HUES64 (cell line): ENCODE measurements around the gene GTPBP3.

Experiments
- H3K27ac ChIP-seq: 2 replicates; pipeline ENCODE4 v1.7.0; 2013; ENCODE audit warnings: low read depth, low read length, inconsistent platforms
- H3K27me3 ChIP-seq: 2 replicates; pipeline ENCODE4 v1.6.1; 2013; ENCODE audit warnings: mild to moderate bottlenecking, low read length; ENCODE audit not compliant: insufficient read depth
- H3K36me3 ChIP-seq: 2 replicates; pipeline ENCODE4 v1.6.1; 2013; ENCODE audit warnings: mild to moderate bottlenecking, low read length; ENCODE audit not compliant: insufficient read depth
- H3K4me1 ChIP-seq: 2 replicates; pipeline ENCODE4 v1.6.1; 2013; ENCODE audit warnings: mild to moderate bottlenecking, low read length, moderate library complexity; ENCODE audit not compliant: insufficient read depth
- H3K4me3 ChIP-seq: 2 replicates; pipeline ENCODE4 v1.5.1; 2013; ENCODE audit warnings: mild to moderate bottlenecking, low read length, moderate library complexity
- H3K9ac ChIP-seq: 2 replicates; pipeline ENCODE4 v1.6.1; 2013; ENCODE audit warnings: mild to moderate bottlenecking, low read depth, low read length
- H3K9me3 ChIP-seq: 2 replicates; pipeline ENCODE4 v1.6.1; 2013; ENCODE audit warnings: low read depth, low read length; ENCODE audit not compliant: insufficient read depth
- WGBS: fragments of 150-250, 120-280 bp; methylation state at CpG from one replicate; pipeline ENCODE4 v1.1.7; 2013; ENCODE audit warnings: missing lambda C conversion rate; 5-methylcytosine and 5-hydroxymethylcytosine counted together

Gene GTPBP3

GRCh38 chr19:17302391-17303166, 34.8 kb upstream of the GTPBP3 start:
- Histone ChIP-seq H3K4me1 (peaks cover 18% of the 10 kb centered on the region), H3K27me3 (no peaks in the 10 kb centered on the region), H3K27ac (peak overlapping the region; percentile 42; the same call in 1 of the 2 replicates), H3K4me3 (peak overlapping the region; percentile 62), H3K9ac (peak overlapping the region; percentile 59), H3K9me3 (no peaks in the 10 kb centered on the region), H3K36me3 (peaks cover 14% of the 10 kb centered on the region)
- 15% methylated on average over 29 of the region's 29 CpGs for WGBS

DNA sequence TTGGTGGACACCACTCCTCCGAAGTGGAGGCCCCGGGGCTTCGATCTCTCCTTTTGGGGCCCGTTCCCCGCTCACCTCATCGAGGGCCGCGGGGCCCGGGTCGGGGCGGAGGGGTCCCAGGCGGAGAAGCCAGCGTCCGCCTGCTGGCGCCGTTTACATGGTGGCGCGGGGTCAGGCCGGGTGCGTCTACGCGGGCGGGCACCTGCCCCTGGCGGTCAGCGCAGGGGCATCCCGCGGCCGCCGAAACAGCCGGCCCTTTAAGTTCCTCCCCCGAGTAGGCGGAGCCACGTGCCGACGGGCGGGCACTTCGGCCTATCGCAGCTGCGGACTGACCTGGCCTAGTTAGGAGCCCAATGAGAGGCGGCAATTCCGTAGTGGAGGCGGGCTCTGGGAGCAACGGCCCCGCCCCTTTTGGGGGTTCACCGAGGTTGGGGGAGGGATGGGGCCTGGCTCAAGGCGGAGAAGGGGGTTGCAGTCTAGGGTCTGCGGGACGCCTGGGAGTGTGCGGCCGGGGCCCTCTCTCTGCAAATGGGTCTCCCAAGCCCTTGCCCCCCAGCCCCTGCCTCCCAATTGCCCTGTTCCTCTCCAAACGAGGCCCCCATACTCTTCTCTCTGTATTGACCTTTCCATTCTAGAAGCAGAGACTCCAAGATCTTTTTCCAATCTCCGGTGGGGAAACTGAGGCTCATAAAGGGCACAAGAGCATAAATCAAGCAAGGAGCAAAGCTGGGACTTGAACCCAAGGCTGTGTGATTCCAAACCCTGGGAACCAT, 34.0 kb upstream of the GTPBP3 start, which contains the start of gene ABHD8:
ABHD8 (minus strand) TSS at position 259 of the 773 bp plus-strand sequence. CDS start 1,809 bp downstream, outside the sequence.
- Histone ChIP-seq H3K36me3 (peaks cover 9% of the 10 kb centered on the region), H3K27ac (peak within 1 kb of the TSS; percentile 42; the same call in 1 of the 2 replicates)
- 2% methylated on average over 52 of the region's 52 CpGs for WGBS

GRCh38 chr19:17303940-17304267, 33.4 kb upstream of the GTPBP3 start:
- Histone ChIP-seq H3K27ac (no peak overlapping the region), H3K4me1 (peaks cover 18% of the 10 kb centered on the region), H3K9ac (no peak overlapping the region), H3K36me3 (0 out of 2 replicates have a peak, but pooled peaks cover 6% of the 10 kb centered on the region), H3K4me3 (peak overlapping the region; percentile 29; the same call in 1 of the 2 replicates), H3K27me3 (no peaks in the 10 kb centered on the region), H3K9me3 (no peaks in the 10 kb centered on the region)
- 78% methylated on average over 12 of the region's 12 CpGs for WGBS

More for the DNA sequence above, 34.0 kb upstream of the GTPBP3 start, which contains the start of gene ABHD8:
- Histone ChIP-seq H3K9me3 (no peaks in the 10 kb centered on the region), H3K4me3 (peak within 1 kb of the TSS; percentile 62), H3K4me1 (peaks cover 18% of the 10 kb centered on the region), H3K27me3 (no peaks in the 10 kb centered on the region), H3K9ac (peak within 1 kb of the TSS; percentile 59)

GRCh38 chr19:17304386-17305215, 32.8 kb upstream of the GTPBP3 start:
- 84% methylated on average over 12 of the region's 12 CpGs for WGBS
- no peak overlapping the region for H3K9ac ChIP-seq
- no peaks in the 10 kb centered on the region for H3K9me3 ChIP-seq
- no peaks in the 10 kb centered on the region for H3K27me3 ChIP-seq
- peak overlapping the region; percentile 73; the same call in 1 of the 2 replicates for H3K4me3 ChIP-seq
- 0 out of 2 replicates have a peak, but pooled peaks cover 6% of the 10 kb centered on the region for H3K36me3 ChIP-seq
- H3K4me1 ChIP-seq, result peaks cover 18% of the 10 kb centered on the region
- no peak overlapping the region for H3K27ac ChIP-seq

DNA sequence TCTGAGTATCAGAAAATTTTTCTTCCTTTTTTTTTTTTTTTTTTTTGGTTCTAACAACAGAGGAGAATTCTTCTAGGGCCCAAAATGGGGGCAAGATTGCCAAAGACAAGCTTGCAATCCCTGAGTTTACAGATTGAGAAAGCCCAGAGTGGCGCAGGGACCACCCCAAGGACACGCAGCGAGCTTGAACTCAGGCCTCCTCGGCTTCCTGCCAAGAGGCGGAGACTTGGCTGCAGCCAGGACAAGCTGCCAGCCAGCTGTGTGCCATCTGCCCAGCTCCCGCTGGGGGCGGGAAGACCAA, 32.2 kb upstream of the GTPBP3 start:
- Histone ChIP-seq H3K27ac (peak overlapping the region; percentile 38; the same call in 1 of the 2 replicates), H3K4me3 (peak overlapping the region; percentile 73), H3K27me3 (no peaks in the 10 kb centered on the region), H3K9me3 (no peaks in the 10 kb centered on the region), H3K9ac (no peak overlapping the region), H3K36me3 (0 out of 2 replicates have a peak, but pooled peaks cover 6% of the 10 kb centered on the region), H3K4me1 (peaks cover 19% of the 10 kb centered on the region)
- WGBS, result 11% methylated on average over 7 of the region's 7 CpGs

DNA sequence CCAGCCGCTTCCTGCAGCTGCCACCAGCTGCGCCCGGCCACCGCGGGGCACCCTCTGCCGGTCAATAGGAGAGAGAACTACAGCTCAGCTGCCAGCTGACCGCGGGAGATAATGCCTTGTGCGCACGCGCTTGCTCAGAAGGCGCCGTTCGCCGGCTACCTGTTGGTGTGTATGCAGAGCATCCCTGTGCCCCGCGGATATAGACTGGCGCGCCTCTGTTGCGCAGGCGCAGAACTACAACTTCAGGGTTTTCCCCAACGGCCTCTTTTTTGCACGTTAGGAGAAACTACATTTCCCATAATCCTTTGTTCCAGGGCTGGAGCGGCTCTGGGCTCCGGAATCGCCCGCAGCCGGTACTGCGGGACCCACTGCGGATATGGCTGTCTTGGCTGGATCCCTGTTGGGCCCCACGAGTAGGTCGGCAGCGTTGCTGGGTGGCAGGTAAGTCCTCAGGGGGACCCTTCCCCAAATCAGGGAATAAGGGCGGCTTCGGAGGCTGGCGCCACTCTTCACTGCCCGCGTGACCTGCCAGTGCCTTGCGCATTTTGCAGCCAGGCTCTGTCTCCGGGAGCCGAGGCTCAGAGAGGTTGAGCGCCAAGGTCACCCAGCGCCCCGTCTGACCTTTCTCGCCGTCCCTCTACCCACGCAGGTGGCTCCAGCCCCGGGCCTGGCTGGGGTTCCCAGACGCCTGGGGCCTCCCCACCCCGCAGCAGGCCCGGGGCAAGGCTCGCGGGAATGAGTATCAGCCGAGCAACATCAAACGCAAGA, 31.7 kb upstream of the GTPBP3 start, which contains the start of gene MRPL34:
MRPL34 (plus strand) TSS at position 356 of the 768 bp plus-strand sequence; CDS start at position 377, 21 bp downstream.
- WGBS, result under 1% methylated on average over 55 of the region's 55 CpGs
- 0 out of 2 replicates have a peak, but pooled peaks cover 4% of the 10 kb centered on the region for H3K36me3 ChIP-seq
- H3K4me1 ChIP-seq, result peaks cover 25% of the 10 kb centered on the region
- peak within 1 kb of the TSS; percentile 79 for H3K27ac ChIP-seq
- H3K27me3 ChIP-seq, result no peaks in the 10 kb centered on the region
- peak within 1 kb of the TSS; percentile 73 for H3K4me3 ChIP-seq
- H3K9me3 ChIP-seq, result no peaks in the 10 kb centered on the region
- H3K9ac ChIP-seq, result peak within 1 kb of the TSS; percentile 82

- Histone ChIP-seq H3K9me3 (no peaks in the 10 kb centered on the region), H3K4me1 (peaks cover 26% of the 10 kb centered on the region), H3K27me3 (no peaks in the 10 kb centered on the region), H3K4me3 (peak overlapping the region; percentile 73), H3K36me3 (0 out of 2 replicates have a peak, but pooled peaks cover 3% of the 10 kb centered on the region), H3K27ac (peak overlapping the region; percentile 79), H3K9ac (peak overlapping the region; percentile 82)
- 7% methylated on average over 28 of the region's 28 CpGs for WGBS
Observed at GRCh38 chr19:17306285-17306714, 31.1 kb upstream of the GTPBP3 start.

- Histone ChIP-seq H3K9ac (no peak overlapping the region), H3K36me3 (0 out of 2 replicates have a peak, but pooled peaks cover 8% of the 10 kb centered on the region), H3K4me1 (peaks cover 20% of the 10 kb centered on the region), H3K9me3 (no peaks in the 10 kb centered on the region), H3K27ac (no peak overlapping the region; the same call in 1 of the 2 replicates), H3K27me3 (no peaks in the 10 kb centered on the region), H3K4me3 (no peak overlapping the region)
- 92% methylated on average over 8 of the region's 8 CpGs for WGBS
Observed at GRCh38 chr19:17307876-17308377, 29.4 kb upstream of the GTPBP3 start.

GRCh38 chr19:17309198-17309964, 28.0 kb upstream of the GTPBP3 start, which contains the start of gene DDA1:
TSS of gene DDA1 (plus strand) at chr19:17309563. CDS start at chr19:17309655, 92 bp downstream.
- Histone ChIP-seq H3K4me3 (peak within 1 kb of the TSS; percentile 86), H3K4me1 (peaks cover 20% of the 10 kb centered on the region), H3K9ac (peak within 1 kb of the TSS; percentile 65), H3K36me3 (peaks cover 19% of the 10 kb centered on the region), H3K27ac (peak within 1 kb of the TSS; percentile 69), H3K9me3 (no peaks in the 10 kb centered on the region), H3K27me3 (no peaks in the 10 kb centered on the region)
- WGBS, result 1% methylated on average over 46 of the region's 46 CpGs
